ENCODE measurements around the gene ZFAND2B.
A peak's percentile ranks its signal among the peaks of the same experiment; 100 is the strongest.

The ZFAND2B gene

DNA sequence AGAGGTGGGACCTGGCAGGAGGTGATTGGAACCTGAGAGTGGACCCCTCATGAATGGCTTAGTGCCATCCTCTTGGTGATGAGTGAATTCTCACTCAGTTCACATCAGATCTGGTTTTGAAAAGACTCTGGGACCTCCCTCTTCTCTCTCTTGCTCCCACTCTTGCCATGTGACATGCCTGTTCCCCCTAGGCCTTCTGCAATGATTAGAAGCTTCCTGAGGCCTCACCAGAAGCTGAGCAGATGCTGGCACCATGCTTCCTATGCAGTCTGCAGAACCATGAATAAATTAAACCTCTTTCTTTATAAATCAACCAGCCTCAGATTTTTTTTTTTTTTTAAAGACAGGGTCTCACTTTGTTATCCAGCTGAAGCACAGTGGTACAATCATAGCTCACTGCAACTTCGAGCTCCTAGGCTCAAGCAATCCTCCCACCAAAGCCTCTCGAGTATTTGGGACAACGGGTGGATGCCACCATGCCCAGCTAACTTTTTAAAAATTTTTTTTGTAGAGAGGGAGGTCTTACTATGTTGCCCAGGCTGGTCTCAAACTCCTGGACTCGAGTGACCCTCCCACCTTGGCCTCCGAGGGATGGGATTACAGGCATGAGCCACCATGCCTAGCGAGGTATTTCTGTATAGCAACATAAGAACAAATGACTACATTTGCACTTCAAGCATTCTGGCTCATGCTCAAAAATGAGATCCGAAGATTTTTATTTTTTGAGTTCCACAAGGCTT, 2.0 kb upstream of the ZFAND2B start:
- no peak for DNase-seq

DNA sequence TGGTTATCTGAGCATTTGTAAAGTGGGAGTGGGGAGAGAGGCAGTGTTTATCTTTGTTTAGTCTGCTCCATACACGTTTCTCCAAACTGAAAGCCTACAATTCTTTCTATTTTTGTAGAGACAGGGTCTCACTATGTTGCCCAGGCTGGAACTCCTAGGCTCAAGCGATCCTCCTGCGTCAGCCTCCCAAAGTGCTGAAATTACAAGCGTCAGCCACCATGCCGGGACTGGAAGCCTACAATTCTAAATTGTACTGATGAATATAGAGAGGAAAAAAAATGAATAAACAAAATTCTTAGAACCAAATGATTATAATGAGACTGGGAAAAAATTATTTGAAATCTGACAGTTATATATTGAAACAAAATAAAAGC, 1.4 kb upstream of the ZFAND2B start:
- DNase-seq: no peak

DNA sequence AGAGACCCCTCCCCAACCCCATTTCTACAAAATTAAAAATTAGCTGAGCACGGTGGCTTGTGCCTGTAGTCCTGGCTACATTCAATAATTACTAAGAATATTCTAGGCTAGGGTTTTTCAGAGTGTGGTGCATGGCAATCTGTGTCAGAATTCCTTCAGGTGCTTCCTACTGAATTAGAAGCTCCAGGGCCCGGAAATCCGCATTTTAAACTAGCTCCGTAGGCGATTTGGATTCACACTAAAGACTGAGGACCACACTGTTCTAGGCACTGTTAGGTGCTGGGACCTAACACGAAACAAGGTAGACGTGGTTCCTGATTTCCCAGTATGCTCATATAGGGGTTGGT, 628 bp upstream of the ZFAND2B start:
- no peak for DNase-seq

DNA sequence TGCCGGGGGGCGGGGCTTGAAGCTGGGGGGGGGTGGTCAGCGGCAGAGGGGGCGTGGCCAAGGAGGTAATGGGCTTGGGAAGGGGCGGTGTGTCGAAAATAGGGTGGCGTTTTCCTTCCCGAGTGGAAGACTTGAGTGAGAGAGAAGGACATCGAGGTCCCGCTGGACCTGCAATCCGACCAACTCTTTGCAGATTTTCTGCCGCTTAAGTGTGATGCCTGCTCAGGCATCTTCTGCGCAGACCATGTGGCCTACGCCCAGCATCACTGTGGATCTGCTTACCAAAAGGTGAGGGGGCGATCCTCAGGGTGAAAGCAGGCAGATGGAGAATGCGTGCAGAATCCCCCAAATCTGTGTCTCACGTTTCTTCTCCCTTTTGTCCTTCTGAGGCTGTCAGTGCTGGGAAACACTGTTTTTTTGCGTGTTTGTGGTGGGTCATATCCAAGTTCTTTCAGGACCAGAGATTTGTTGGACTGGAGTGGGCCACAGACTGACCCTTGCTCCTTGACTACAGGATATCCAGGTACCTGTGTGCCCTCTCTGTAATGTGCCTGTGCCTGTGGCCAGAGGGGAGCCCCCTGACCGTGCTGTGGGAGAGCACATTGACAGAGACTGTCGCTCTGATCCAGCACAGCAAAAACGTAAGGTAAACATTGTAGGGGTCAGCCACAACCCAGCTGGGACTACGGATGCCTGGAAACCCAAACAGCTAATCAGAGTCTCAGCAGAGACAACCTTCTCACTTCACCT, 727 bp downstream of the ZFAND2B start:
- no peak for DNase-seq

DNA sequence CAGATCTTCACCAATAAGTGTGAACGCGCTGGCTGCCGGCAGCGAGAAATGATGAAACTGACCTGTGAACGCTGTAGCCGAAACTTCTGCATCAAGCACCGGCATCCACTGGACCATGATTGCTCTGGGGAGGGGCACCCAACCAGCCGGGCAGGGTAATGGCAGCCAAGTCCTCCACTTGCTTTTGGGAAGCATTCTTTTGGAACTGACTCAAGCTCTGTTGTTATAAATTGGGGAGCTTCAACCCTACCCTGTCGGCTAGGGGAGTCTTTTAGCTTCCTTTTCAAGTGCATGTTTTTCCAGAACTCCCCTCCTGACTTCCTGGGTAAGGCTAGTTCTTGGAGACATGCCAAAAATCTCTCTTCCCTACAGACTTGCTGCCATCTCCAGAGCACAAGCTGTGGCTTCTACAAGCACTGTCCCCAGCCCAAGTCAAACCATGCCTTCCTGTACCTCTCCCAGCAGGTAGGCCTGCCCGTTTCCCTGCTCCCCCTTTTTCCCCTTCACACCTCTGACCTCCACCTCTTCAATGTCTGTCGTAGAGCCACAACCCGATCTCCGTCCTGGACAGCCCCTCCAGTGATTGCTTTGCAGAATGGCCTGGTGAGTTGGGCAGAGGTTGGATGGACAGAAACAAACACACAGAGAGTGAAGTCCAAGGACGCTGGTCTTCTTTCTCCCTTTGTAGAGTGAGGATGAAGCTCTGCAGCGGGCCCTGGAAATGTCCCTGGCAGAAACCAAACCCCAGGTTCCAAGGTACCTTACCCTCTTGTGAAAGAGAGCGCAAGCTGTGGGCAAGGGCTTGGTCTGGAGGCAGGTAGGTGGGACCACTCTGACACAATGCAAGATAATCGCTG, 1.5 kb downstream of the ZFAND2B start:
- DNase-seq: peak; percentile 7 to 16

DNA sequence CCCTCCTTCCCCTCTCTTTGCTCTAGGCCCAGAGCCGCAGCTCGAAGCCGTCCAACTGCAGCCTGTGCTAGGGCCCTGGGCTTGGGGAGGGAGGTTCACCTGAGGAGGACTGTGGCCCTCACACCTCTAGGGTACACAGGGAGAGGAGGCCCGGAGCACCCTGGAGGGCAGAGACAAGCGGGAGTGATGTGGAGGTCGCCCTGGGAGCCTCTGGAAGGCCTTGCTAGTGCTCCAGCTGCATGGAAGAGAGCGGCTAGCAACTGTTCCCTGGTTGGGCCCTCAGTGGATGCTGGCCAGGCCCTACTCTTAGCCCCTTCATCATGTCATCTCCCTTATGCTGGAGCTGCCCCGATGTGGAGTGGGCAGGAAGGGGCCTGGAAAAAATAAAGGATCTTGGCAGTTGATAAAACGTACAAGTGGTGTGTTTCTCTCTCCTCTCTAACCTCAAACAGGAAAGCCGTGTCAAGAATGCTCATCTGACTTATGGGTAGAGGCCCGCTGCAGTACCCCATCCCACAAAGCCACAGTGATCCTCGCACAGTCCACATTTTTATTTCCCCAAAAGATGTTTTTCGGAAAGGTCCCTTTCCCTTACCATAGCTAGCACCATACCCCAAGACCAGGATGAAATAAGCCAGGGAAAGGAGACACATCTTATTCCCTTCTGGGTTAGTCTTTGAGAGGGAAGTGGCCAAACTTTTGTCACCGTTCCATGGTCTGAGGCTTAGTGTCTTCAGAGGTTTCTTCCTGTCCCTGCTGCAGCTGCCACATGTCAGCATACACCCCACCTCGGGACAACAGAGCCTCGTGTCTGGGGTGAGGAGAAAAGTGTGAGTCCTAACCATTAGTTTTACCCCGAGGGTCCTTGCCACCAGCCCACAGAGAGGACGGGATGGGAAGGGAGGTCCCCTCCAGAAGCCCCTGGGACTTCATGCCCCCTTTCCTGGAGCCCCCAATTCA, 2.9 kb downstream of the ZFAND2B start:
- no peak for DNase-seq

DNA sequence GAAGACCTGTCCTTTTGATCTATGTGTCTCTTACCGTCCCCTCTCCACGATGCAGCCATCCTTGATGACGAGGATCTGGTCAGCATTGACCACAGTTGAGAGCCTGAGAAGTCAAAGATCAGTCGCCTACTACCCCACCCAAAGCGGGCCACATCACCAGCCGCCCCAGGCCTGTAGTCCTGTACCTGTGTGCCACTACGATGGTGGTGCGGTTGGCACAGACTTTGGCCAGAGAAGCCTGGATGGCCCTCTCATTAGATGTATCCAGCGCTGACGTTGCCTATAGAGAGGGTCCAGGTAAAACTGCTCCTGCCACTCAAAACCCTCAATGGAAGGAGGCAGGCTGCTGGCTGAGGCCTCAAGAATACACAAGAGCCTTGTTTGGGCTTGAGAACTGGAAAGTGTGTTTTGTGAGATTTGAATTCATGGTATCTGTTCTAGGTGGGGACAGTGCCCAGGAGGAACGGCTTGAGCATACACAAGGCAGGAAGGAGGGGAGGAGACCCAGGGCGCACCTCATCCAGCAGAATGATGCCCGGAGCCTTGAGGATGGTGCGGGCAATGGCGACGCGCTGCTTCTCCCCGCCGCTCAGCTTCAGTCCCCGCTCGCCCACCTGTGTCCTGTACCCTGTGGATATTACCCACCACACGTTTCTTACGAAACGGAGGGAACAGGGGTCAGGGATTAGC, 3.8 kb downstream of the ZFAND2B start:
- DNase-seq: no peak

DNA sequence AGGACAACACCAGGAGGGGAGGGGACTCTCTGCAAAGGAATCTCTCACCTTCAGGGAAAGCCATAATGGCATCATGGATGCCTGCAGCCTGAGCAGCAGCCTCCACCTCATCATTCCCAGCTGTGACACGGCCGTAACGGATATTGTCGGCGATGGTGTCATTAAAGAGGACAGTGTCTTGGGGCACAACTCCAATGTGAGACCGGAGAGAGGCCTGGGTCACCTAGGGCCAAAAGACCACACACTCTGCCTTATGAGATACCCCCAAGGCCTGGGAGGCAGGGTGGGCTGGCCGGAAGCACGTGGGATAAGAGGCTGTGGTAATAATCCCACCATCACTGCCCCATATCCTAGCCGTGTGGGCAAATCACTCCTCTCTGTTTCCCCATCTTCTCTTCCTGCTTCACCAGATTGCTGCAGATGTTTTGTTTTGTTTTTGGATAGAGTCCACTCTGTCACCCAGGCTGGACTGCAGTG, 4.3 kb downstream of the ZFAND2B start:
- DNase-seq: no peak

DNA sequence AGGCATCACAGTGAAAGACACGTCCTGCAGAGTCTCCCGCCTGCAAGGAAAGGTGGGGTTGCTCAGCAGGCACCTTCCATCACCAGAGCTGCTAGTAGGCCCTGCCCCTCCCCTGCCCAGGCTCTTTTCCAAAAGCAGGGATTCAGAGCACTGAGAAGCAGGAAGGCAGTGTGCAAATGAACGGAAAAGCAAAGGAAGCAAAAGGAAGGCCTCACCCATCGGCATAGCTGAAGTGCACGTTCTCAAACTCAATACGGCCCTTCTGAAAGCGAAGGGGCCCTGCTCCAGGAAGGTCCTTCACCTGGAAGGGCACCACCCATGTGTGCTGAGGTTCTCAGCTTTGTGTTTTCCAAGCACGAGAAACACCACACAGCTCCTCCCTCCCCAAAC, 6.4 kb downstream of the ZFAND2B start:
- DNase-seq: no peak

DNA sequence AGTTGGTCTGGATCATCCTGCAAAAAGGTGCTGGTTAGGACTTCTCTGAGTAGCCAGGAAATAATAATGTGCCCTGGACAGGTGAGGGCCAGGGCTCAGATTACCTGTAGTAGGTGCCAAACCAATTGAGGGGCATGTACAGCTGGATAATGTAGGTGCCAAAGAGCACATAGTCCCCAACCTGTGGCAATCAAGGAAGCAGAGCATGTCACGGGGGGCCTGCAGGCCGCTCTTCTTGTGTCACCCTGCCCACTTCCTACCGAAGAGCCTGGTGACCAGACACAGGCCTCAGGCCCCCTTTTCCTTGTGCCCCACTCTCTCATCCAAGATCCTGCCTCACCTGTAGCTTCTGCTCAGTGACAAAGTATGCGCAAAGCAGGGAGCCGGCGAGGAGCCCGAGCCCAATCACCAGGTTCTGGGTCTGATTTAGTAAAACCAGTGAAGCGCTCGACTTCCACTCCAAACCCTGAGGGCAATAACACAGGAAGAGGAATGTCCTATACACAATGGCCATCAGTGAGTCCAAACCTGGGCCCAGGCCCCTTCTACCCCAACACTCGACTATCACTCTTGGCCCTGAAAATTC, 7.0 kb downstream of the ZFAND2B start:
- no peak for DNase-seq

DNA sequence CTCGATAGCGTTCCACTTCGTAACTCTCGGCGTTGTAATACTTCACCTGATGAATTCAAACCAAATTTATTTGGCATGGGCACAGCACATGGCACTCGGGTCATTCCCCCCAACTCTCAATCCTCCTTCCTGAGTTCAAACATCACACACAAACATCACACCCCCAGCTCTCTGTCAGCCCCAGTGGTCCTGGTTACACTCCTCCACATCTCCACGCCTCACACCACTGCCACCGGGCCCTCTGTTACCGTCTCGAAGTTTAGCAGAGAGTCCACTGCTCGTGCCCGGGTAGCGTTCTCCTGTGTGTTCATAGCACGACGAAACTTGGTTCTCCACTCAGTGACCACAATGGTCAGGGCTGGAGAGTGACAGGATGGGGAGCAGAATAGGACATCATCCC, 7.6 kb downstream of the ZFAND2B start:
- no peak for DNase-seq

DNA sequence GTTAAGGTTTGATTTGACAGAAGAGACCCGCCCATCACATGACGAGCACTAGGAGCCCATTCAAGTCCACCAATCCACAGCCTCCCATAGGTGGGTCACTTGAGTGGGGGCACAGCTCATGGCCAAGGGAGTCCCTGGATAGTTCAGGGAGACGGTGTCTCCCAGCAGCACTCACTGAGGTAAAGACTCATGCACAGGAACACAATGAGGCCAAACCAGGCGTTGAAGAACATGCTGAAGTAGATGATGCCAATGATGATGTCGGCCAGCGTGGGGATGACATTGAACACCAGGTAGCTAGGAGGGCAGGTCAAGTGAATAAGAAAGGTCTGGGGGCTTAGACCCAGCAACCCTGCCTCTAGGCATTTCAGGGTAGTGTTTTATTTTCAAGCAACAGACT, 8.2 kb downstream of the ZFAND2B start:
- DNase-seq: no peak

DNA sequence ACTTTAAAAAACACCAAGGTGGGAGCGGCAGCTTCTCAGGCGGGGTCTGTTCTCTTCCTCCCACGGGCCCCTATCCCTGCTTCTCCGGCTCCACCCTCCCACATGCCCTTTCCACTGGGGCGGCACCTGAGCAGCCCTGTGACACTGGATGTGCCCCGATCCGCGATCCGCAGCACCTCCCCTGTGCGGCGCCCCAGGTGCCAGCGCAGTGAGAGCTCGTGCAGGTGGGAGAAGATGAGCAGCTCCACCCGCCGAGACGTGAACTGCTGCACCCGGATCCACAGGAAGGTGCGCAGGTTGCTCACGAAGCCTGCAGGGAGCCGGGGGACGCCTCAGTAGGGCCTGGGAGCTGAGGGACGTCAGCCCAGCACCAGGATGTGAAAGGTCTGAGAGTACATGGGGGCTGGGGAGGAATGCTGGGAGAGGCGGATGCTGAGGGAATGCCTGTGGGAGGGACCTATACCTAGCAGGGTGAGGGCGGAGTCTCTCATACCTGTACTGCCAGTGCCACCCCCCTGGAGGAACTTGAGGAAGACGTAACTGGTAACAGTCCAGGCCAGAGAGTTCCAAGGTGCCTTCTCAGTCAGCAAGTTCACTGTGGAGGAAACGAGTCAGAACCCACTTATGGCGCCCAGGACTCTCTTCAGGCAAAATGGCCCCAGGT, 9.4 kb downstream of the ZFAND2B start:
- DNase-seq: no peak

DNA sequence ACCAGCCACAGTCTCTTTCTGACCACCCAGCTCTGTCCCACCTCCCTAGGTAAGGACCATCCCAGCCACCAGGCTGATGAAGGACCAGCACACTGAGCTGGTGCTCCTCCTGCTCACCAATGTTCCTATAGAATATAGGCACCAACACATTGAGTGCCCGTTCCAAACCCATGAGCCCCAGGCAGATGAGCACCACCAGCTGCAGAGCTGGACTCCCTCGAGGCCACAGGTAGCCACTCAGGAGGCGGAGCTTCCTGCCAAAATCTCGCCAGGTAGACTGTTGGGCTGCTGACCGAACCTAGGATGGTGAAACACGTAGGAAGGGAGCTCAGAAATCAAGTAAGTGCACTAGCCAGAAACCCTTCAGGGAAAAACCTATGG, 9.9 kb downstream of the ZFAND2B start:
- DNase-seq: no peak

DNA sequence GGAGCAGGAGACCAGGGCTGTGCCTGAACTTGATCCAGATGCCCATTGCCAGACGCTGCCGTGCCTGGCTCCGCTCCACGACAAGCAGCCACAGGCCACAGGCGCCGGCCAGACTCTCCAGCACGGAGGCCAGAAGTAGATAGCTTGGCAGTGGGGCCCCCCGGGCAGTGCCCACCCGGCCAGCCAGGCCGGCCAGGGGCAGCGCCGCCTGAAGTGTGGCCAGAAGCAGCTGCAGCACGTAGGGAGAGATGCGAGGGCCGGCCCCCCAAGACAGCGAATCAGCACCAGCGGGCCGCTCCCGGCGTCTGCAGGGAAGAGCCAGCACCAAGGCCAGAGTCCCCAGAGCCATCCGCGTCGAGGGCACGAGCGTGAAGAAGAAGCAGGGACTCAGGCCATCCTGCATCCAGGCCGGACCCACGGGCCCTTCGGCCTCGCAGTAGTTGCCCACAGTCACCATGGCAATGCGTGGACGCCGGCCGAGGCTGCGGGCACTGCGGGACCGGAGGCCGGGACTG, 11.7 kb downstream of the ZFAND2B start:
- DNase-seq: peak; percentile 75 to 81

DNA sequence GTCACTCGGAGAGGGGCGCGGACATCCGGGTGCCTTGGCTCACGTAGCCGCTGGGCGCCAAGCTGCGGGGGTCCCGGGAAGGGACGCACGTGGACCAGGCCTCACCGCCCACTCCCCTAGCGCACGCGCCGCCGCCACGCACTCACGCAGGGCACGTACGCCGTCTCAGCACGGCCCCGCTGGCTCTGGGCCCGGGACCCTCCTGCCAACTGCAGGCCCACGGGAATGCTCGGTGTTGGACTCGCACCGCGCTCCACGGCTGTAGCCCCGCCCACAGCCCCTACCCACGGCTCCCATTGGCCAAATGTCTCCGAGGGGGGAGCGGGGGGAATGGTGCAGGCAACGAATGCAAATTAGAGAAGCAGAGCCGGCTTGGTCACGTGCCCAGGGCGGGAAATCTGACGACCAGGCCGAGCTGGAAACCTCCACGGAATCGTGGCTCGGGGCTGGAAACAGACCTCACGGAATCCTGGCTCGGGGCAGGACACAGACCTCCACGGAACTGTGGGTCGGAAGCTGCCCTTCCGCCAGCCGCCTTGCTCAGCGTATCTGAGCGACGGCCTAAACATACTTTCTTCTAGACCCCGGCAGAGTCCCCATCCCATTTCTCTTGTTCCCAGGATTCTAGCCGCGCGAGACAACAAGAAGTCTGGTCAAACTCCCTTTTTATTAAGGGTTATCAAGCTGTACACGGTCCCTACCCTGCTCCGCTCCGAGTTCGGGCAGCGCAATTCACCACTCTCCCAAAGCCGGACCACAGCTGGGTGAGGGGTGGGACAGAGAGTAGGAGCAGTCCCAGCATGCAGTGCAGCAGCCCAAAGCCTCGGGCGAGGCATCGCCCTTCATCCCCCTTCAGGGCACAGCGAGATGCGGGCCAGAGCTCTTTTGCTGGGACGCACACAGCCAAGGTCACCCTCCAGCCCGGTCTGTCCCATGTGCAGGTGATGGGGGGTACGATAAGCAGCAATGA, 12.4 kb downstream of the ZFAND2B start, which contains the start of gene ABCB6:
TSS of gene ABCB6 (minus strand) at position 227 of the 970 bp plus-strand sequence. CDS start 285 bp downstream, outside the sequence.
- DNase-seq: peak; percentile 96 to 98

DNA sequence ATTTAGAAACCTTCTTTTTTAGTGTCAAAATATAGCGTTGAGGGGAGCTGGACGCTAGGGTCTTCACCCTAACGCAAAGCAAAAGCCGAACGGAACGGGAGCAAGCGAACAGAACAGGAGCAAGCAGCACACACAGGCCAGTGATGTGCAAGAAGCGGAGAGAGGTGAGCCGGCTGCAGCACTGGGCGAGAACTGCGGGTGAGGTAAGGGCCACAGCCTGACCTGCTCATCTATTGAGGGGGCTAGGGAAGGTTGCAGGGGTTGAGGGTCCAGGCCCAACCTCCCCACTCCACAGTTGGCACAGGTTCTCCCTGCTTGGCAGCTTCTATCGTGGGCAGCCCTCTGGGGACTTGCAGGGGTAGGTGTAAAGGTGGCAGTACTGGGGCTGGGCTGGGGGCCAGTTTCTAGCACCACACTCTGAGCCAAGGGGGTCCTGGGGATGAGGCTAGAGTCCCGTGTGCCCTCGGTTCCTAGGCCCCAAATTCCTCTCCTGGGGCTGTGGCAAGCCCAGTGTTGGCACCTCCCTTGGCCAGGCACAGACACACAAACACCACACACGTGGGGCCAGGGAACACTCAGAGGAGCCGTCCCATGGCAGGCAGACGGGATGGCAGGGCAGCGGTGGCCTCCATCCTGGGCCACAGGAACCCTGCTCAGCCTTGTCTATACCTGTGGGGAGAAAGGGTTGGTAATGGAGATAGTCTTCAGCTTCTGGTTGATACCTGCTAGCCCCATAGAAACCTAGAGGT, 13.4 kb downstream of the ZFAND2B start:
- no peak for DNase-seq

DNA sequence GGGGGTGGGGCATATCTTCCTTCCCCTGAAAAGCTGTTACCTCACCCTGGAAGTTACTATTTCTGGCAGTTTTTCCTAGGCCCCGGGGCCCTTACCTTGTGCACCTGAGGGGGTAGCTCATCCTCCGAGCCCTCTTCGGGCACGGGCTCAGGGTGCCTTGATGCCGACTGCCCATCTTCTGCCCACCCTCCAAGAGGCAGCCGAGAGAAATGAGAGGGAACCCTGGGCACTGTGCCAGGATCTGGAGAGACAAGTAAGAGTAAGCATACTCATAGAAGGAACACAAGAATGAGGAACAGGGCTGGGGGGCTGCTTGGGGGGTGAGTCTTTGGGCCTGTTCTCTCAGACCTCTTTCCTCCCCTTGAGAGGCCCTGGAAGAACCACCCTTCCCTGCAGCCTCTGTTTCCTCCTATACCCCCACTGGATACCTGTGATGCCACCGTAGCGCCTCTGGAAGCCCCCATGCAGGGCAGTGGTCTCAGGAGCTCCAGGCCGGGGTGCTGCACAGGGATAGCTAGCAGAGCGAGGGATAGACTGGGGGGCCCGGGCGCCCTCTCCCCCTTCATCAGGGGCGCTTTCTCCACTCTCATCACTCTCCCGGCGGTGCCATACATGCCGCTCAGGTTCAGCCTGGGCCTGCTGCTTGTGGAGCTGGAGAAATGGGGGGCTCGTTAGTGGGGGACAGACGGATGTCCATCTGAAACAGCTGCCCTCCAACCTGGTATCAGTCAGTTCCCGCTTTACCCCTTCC, 14.2 kb downstream of the ZFAND2B start:
- DNase-seq: no peak

Measured in NCI-H446 (cell line).